Stimulated activated CD8-positive, alpha-beta memory T cell treated with anti-CD3 and anti-CD28 coated beads, Interleukin-7, amount 100 ng/mL, for 4 hours (primary cell): Measurements from ENCODE around the gene MAG.

ENCODE experiments used
- DNase-seq, 2 donors: peaks; one replicate each; pipeline ENCODE4 v3.0.0-alpha.2; 2020; ENCODE audit warnings: low read depth in 2 of 2

MAG gene

DNA sequence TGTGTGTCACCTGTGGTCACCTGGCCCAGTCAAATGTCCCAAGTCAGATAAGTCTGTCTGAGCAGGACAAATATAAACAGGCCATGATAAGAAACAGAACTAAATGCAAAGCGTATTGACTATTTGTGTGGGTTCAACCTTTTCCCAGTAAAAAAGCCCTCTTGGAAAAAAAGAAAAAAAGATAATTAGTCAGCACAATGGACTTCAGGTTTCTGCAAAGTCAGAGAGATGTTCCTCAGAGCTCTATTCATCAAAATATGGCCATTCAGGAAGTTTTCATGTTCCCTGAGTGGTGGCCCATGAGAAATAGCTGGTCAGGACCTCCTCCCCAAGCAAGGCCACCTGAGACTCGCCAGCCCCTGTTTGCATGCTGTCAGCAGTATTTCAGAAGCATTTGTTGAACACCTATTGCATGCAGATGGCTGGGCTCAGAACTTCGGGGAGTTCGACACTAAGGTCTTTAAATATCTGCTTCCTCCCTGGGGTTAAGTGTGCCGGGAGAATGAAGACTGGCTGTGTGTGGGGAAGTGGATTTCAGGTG is 69.0 kb downstream of the MAG start:
- no peak for DNase-seq

DNA sequence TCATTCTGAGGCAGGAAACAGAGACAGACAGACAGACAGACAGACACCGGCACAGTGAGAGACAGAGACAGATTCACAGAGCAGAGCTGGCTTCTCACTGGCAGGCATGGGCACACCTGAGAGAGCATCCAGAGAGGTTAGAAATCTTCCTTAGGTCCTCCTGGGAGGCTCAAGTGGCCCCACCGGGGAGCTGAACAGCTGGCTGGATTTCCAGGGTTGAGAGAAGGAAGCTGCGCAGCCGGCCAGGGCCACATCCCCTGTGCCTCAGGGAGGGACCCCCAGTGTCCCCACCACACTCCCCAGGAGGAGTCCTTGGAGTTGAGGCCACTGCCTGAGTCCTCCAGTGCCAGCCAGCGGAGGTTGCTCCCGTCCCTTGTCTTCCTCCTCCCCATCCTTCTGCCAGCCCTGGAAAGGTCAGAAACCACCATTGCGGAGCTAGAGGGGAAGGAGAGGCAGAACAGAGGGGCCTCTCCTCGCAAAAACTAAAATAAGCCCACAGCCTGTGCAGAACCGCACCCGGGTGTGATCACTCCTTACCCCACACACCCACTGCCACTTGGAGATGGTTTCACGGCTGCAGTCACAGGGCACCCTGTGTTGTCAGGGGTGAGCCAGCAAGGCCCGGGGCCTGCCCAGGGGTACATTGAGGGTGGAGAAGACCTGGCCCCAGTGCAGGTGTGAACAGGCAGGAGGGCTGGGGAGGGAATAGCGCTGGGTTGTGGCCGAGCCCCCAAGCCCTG is 70.5 kb downstream of the MAG start:
- DNase-seq, result no peak

DNA sequence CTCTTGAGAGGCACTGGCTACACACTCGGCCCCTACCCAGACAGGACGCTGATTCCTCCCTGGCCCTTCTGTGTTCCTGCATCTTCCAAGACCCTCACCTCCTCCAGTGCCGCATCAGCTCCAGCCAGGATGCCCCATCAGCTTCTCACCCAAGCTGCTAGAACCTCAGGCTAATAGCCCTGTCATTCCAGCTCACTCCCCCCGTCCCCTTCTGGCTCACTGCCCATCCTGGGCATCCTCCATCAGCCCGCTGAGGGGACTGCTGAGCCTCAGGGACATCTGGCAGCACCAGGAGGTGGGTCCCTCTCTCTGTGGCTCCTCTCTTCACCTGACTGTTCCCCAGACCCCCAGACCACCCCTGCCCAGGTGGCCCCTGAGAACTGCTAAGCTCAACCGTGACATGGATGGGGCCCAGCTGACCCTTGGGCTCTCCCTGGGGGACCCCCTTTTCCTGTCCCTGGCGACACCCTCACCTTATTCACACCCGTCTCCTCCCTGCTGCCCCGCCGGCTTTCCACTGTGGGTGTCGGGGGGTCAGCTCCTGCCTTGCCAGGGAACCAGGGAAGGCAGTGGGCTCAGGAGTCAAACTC is 71.1 kb downstream of the MAG start:
- no peak for DNase-seq
